GM23338 (cell line): Measurements from ENCODE around the gene CDH23. TPM values are rescaled to one million over a fixed set of nuclear protein-coding genes. Genes with fewer than 3 reads are reported as not detected.

ENCODE experiments used
- ATAC-seq: fragments of 200-7000 bp; cut with Tn5 transposase; 3 replicates; pipeline ENCODE4 v1.9.1; 2020
- DNase-seq: peaks from one replicate; pipeline ENCODE4 v3.0.0-alpha.2; 2015; ENCODE audit warnings: low spot score
- H2AFZ ChIP-seq: fragments of 200-600 bp; sonication (generic); 2 replicates; pipeline ENCODE4 v1.8.0; 2016; ENCODE audit warnings: antibody characterized with exemption, mild to moderate bottlenecking, moderate library complexity
- H3F3A ChIP-seq: fragments of 200-600 bp; sonication (generic); replicated peaks from 2 replicates; pipeline ENCODE4 v1.8.0; 2017; ENCODE audit warnings: antibody characterized with exemption, mixed run types, low read depth
- H3K27ac ChIP-seq: fragments of 200-600 bp; sonication (generic); 2 replicates; pipeline ENCODE4 v1.6.1; 2016; ENCODE audit warnings: low read depth
- H3K27me3 ChIP-seq: fragments of 200-600 bp; sonication (generic); 2 replicates; pipeline ENCODE4 v1.8.0; 2016; ENCODE audit warnings: mild to moderate bottlenecking, mixed run types, moderate library complexity; ENCODE audit not compliant: insufficient read depth
- H3K36me3 ChIP-seq: fragments of 200-600 bp; sonication (generic); 2 replicates; pipeline ENCODE4 v1.8.0; 2016; ENCODE audit warnings: mild to moderate bottlenecking; ENCODE audit not compliant: insufficient read depth
- H3K4me1 ChIP-seq: fragments of 200-600 bp; sonication (generic); 2 replicates; pipeline ENCODE4 v1.8.0; 2016; ENCODE audit warnings: mild to moderate bottlenecking, moderate library complexity; ENCODE audit not compliant: insufficient read depth
- H3K4me2 ChIP-seq: fragments of 200-600 bp; sonication (generic); 2 replicates; pipeline ENCODE4 v1.7.1; 2017; ENCODE audit warnings: mixed run types
- H3K4me3 ChIP-seq: fragments of 200-600 bp; sonication (generic); 2 replicates; pipeline ENCODE4 v1.6.1; 2016; ENCODE audit warnings: mixed run types
- H3K79me2 ChIP-seq: fragments of 200-600 bp; sonication (generic); replicated peaks from 2 replicates; pipeline ENCODE4 v1.8.0; 2017; ENCODE audit warnings: mild to moderate bottlenecking; ENCODE audit not compliant: insufficient read depth
- H3K9me2 ChIP-seq: fragments of 200-600 bp; sonication (generic); 2 replicates; pipeline ENCODE4 v1.8.0; 2017; ENCODE audit not compliant: insufficient read depth
- H4K20me1 ChIP-seq: fragments of 200-600 bp; sonication (generic); replicated peaks from 2 replicates; pipeline ENCODE4 v1.8.0; 2017; ENCODE audit warnings: mild to moderate bottlenecking; ENCODE audit not compliant: insufficient read depth
- H3K27ac Mint-ChIP-seq: 2 replicates; pipeline ENCODE4 v1.8.0; 2020; ENCODE audit warnings: inconsistent platforms, mild to moderate bottlenecking, moderate library complexity, mixed read lengths
- H3K27me3 Mint-ChIP-seq: 3 replicates; pipeline ENCODE4 v1.8.0; 2022; ENCODE audit warnings: low read depth, mild to moderate bottlenecking, moderate library complexity, mixed read lengths, inconsistent platforms; ENCODE audit not compliant: insufficient read depth, poor library complexity
- H3K36me3 Mint-ChIP-seq: 3 replicates; pipeline ENCODE4 v1.8.0; 2021; ENCODE audit warnings: low read depth, mild to moderate bottlenecking, inconsistent platforms, moderate library complexity, mixed read lengths
- H3K4me1 Mint-ChIP-seq: 3 replicates; pipeline ENCODE4 v1.8.0; 2020; ENCODE audit warnings: mild to moderate bottlenecking, inconsistent platforms, mixed read lengths
- H3K4me3 Mint-ChIP-seq: 3 replicates; pipeline ENCODE4 v1.8.0; 2021; ENCODE audit warnings: moderate library complexity, mild to moderate bottlenecking, inconsistent platforms, mixed read lengths
- H3K9me3 Mint-ChIP-seq: 3 replicates; pipeline ENCODE4 v1.8.0; 2020; ENCODE audit warnings: moderate library complexity, mild to moderate bottlenecking, inconsistent platforms, mixed read lengths
- CREB1 ChIP-seq: fragments of 250-450 bp; sonication (Bioruptor Pico); IDR thresholded peaks from 2 replicates; pipeline ENCODE4 v1.5.0; 2020; ENCODE audit warnings: low read depth, mild to moderate bottlenecking, moderate library complexity
- EZH2 ChIP-seq: fragments of 200-600 bp; sonication (generic); IDR thresholded peaks from one replicate; pipeline ENCODE4 v1.8.0; 2017; ENCODE audit warnings: antibody characterized with exemption, mild to moderate bottlenecking, low read depth; ENCODE audit not compliant: unreplicated experiment
- JUNB ChIP-seq: IDR thresholded peaks from one replicate; pipeline ENCODE4 v1.6.1; 2016; ENCODE audit warnings: antibody characterized with exemption; ENCODE audit not compliant: unreplicated experiment
- STAT1 ChIP-seq: IDR thresholded peaks from one replicate; pipeline ENCODE4 v1.6.1; 2016; ENCODE audit warnings: antibody characterized with exemption; ENCODE audit not compliant: unreplicated experiment
- ZNF114 ChIP-seq: fragments of 250-450 bp; sonication (Bioruptor Pico); IDR thresholded peaks from 2 replicates; pipeline ENCODE4 v1.5.0; 2020; ENCODE audit warnings: mild to moderate bottlenecking, moderate library complexity
- polyA plus RNA-seq: library from polyadenylated mRNA; unstranded; fragments of >200 nt; fragmentation: Nextera tagmentation; extraction: Ambion mirVana; gene quantifications from 2 replicates; pipeline ENCODE4 v1.2.1, GENCODE V29; 2016
- total RNA-seq: library from RNA; depleted of rRNA; stranded (reverse); fragments of >200 nt; shearing (Covaris generic); gene quantifications from 2 replicates; pipeline ENCODE4 v1.2.3, GENCODE V29; 2014
- TF ChIP-seq, protein P1 (sequence below): fragments of 250-450 bp; sonication (Bioruptor Pico); IDR thresholded peaks from 2 replicates; pipeline ENCODE4 v1.5.0; 2020; ENCODE audit warnings: mild to moderate bottlenecking, moderate library complexity
- TF ChIP-seq, protein P2 (sequence below): IDR thresholded peaks from 2 replicates; pipeline ENCODE4 v1.6.1; 2016; ENCODE audit warnings: antibody characterized with exemption

CDH23 gene
- total and polyA plus RNA-seq, 2 experiments from 2014 or later: 0.95 to 4.3 TPM

DNA sequence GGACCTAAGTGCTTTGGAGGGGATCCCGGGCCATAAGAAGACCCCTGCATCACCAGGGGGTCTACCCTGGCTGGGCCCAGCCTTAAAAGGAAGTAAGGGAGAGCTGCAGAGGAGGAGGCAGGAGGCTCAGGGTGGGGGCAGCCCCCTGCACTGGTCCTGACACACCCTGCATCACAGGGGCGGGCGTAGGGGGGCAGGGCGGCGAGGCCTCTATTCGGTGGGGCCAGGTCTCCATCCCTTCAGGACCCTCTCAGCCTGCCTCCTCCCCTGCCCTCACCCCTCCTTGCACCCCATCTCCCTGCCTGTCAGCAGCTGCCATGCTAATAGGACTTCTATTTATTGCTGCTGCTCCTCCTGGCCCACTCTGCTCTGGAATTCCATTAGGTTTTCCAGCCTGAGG lies 221.5 kb downstream of the CDH23 start:
- Histone ChIP-seq H3K79me2 (no peaks in the 10 kb centered on the region), H3K9me2 (no peaks in the 10 kb centered on the region), H3K4me2 (no peak overlapping the region), H3K36me3 (no peaks in the 10 kb centered on the region), H3K27ac (no peak overlapping the region), H3F3A (peaks cover 16% of the 10 kb centered on the region), H3K4me3 (no peak overlapping the region), H2AFZ (no peak overlapping the region), H4K20me1 (no peaks in the 10 kb centered on the region), H3K27me3 (no peaks in the 10 kb centered on the region), H3K4me1 (peaks cover 25% of the 10 kb centered on the region)
- DNase-seq (no peak), ATAC-seq (no peak)
- Mint-ChIP-seq H3K27ac (no peak overlapping the region), H3K27me3 (peaks cover 21% of the 10 kb centered on the region), H3K4me1 (peaks cover 41% of the 10 kb centered on the region), H3K4me3 (no peak overlapping the region), H3K9me3 (peaks cover 10% of the 10 kb centered on the region), H3K36me3 (peaks cover 15% of the 10 kb centered on the region)
- TF ChIP-seq EZH2 (no peak), ZNF114 (no peak), JUNB (no peak), STAT1 (no peak)
- TF ChIP-seq, protein P1, sequence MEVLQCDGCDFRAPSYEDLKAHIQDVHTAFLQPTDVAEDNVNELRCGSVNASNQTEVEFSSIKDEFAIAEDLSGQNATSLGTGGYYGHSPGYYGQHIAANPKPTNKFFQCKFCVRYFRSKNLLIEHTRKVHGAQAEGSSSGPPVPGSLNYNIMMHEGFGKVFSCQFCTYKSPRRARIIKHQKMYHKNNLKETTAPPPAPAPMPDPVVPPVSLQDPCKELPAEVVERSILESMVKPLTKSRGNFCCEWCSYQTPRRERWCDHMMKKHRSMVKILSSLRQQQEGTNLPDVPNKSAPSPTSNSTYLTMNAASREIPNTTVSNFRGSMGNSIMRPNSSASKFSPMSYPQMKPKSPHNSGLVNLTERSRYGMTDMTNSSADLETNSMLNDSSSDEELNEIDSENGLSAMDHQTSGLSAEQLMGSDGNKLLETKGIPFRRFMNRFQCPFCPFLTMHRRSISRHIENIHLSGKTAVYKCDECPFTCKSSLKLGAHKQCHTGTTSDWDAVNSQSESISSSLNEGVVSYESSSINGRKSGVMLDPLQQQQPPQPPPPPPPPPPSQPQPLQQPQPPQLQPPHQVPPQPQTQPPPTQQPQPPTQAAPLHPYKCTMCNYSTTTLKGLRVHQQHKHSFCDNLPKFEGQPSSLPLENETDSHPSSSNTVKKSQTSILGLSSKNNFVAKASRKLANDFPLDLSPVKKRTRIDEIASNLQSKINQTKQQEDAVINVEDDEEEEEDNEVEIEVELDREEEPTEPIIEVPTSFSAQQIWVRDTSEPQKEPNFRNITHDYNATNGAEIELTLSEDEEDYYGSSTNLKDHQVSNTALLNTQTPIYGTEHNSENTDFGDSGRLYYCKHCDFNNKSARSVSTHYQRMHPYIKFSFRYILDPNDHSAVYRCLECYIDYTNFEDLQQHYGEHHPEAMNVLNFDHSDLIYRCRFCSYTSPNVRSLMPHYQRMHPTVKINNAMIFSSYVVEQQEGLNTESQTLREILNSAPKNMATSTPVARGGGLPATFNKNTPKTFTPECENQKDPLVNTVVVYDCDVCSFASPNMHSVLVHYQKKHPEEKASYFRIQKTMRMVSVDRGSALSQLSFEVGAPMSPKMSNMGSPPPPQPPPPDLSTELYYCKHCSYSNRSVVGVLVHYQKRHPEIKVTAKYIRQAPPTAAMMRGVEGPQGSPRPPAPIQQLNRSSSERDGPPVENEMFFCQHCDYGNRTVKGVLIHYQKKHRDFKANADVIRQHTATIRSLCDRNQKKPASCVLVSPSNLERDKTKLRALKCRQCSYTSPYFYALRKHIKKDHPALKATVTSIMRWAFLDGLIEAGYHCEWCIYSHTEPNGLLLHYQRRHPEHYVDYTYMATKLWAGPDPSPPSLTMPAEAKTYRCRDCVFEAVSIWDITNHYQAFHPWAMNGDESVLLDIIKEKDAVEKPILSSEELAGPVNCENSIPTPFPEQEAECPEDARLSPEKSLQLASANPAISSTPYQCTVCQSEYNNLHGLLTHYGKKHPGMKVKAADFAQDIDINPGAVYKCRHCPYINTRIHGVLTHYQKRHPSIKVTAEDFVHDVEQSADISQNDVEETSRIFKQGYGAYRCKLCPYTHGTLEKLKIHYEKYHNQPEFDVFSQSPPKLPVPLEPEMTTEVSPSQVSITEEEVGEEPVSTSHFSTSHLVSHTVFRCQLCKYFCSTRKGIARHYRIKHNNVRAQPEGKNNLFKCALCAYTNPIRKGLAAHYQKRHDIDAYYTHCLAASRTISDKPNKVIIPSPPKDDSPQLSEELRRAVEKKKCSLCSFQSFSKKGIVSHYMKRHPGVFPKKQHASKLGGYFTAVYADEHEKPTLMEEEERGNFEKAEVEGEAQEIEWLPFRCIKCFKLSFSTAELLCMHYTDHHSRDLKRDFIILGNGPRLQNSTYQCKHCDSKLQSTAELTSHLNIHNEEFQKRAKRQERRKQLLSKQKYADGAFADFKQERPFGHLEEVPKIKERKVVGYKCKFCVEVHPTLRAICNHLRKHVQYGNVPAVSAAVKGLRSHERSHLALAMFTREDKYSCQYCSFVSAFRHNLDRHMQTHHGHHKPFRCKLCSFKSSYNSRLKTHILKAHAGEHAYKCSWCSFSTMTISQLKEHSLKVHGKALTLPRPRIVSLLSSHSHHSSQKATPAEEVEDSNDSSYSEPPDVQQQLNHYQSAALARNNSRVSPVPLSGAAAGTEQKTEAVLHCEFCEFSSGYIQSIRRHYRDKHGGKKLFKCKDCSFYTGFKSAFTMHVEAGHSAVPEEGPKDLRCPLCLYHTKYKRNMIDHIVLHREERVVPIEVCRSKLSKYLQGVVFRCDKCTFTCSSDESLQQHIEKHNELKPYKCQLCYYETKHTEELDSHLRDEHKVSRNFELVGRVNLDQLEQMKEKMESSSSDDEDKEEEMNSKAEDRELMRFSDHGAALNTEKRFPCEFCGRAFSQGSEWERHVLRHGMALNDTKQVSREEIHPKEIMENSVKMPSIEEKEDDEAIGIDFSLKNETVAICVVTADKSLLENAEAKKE (CRISPR knock-in tag): no peak
- TF ChIP-seq, protein P2, sequence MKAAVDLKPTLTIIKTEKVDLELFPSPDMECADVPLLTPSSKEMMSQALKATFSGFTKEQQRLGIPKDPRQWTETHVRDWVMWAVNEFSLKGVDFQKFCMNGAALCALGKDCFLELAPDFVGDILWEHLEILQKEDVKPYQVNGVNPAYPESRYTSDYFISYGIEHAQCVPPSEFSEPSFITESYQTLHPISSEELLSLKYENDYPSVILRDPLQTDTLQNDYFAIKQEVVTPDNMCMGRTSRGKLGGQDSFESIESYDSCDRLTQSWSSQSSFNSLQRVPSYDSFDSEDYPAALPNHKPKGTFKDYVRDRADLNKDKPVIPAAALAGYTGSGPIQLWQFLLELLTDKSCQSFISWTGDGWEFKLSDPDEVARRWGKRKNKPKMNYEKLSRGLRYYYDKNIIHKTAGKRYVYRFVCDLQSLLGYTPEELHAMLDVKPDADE: no peak

DNA sequence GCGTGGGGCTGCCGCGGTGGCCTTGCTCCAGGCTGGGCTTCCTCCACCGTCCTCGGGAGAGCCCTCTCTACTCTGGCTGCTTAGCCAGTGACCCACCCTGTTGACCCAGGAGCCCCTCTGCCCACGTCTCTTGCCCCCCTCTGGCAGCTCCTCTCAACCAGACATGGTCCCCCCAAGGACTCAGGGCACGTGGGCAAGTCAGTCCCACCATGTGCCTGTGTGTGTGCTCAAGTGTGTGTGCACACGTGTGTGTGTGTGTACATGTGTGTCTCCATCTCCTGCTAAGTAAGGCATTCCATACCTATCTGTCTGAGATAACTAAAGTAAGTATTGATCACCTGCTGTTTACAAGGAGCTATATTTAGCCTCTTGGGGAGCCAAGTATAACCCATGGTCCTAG lies 221.9 kb downstream of the CDH23 start:
- Mint-ChIP-seq H3K4me3 (no peak overlapping the region), H3K4me1 (peaks cover 42% of the 10 kb centered on the region), H3K36me3 (peaks cover 15% of the 10 kb centered on the region), H3K9me3 (peaks cover 10% of the 10 kb centered on the region), H3K27me3 (peaks cover 19% of the 10 kb centered on the region), H3K27ac (no peak overlapping the region)
- H3K79me2 ChIP-seq: no peaks in the 10 kb centered on the region
- no peak overlapping the region for H2AFZ ChIP-seq
- H3K4me2 ChIP-seq: no peak overlapping the region
- peaks cover 16% of the 10 kb centered on the region for H3F3A ChIP-seq
- no peak for ATAC-seq
- no peak overlapping the region for H3K27ac ChIP-seq
- no peaks in the 10 kb centered on the region for H3K27me3 ChIP-seq
- no peaks in the 10 kb centered on the region for H3K36me3 ChIP-seq
- no peaks in the 10 kb centered on the region for H4K20me1 ChIP-seq
- H3K4me3 ChIP-seq: no peak overlapping the region
- no peaks in the 10 kb centered on the region for H3K9me2 ChIP-seq
- DNase-seq: no peak
- peaks cover 28% of the 10 kb centered on the region for H3K4me1 ChIP-seq
- no peak for TF ChIP-seq CREB1 (CRISPR knock-in tag)
